Ovary (tissue), 3 donors: ENCODE results near the gene GUK1.

Source experiments
- CTCF ChIP-seq, 3 donors: fragments of 450-650 bp in 2 of 3; fragments of 200-600 bp in 1 of 3; IDR thresholded peaks; one replicate each; pipeline versions ENCODE4 v1.5.1 to v1.8.0; 2016 to 2022; ENCODE audit warnings: antibody characterized with exemption in 3 of 3, mild to moderate bottlenecking in 1 of 3
- POLR2A ChIP-seq: fragments of 450-650 bp; IDR thresholded peaks from one replicate; pipeline ENCODE4 v1.6.1; 2017; ENCODE audit warnings: antibody characterized with exemption, mild to moderate bottlenecking, moderate library complexity
- donor health status: DM: no; HTN: no; CAD: no.

- no peak for TF ChIP-seq CTCF (IDR thresholded peaks at IDR 0.05)
- TF ChIP-seq POLR2A, result no peak
Observed at GRCh38 chr1:228100822-228101613, 39.1 kb upstream of the GUK1 start.
